ENCODE measurements around the gene FLRT3. TPM values are rescaled to one million over a fixed set of nuclear protein-coding genes. Genes with fewer than 3 reads are reported as not detected.

The FLRT3 gene
- total RNA-seq, 1 experiment from 2014 or later, result 2.8 TPM

GRCh38 chr20:14385176-14385740 lies 47.8 kb upstream of the FLRT3 start:
- no TSS peak for BruUV-seq (replicated peaks)
- POLR2A ChIA-PET (ENCODE audit: unreplicated experiment), result no interaction called here

GRCh38 chr20:14384416-14385175 lies 47.2 kb upstream of the FLRT3 start:
- H3K9me3 ChIP-seq (ENCODE audit: low read length), result peaks cover 13% of the 10 kb centered on the region
- H3K27me3 ChIP-seq (ENCODE audit: low read length), result no peaks in the 10 kb centered on the region
- DNase-seq (peak; percentile 51), ATAC-seq (peak; percentile 84)
- H3K4me1 ChIP-seq (ENCODE audit: insufficient read depth, low read length), result peaks cover 18% of the 10 kb centered on the region; the same call in 1 of the 2 replicates
- H3K4me2 ChIP-seq (ENCODE audit: low read length), result 0 out of 2 replicates have a peak overlapping the region, but pooled peaks have one; percentile 8
- no peaks in the 10 kb centered on the region for H3K79me2 ChIP-seq (ENCODE audit: low read length)
- peaks cover 11% of the 10 kb centered on the region; the same call in 1 of the 2 replicates for H3K36me3 ChIP-seq (ENCODE audit: low read depth, low read length)
- no peaks in the 10 kb centered on the region for H4K20me1 ChIP-seq (ENCODE audit: low read length)
- ChIA-PET POLR2A (ENCODE audit: unreplicated experiment) (no interaction called here), CTCF (no interaction called here)
- H2AFZ ChIP-seq (ENCODE audit: low read length), result 0 out of 2 replicates have a peak overlapping the region, but pooled peaks have one; percentile 5
- no peak overlapping the region for H3K4me3 ChIP-seq (ENCODE audit: low read length)
- no peak overlapping the region for H3K9ac ChIP-seq (ENCODE audit: low read length)
- no peaks in the 10 kb centered on the region for H3K9me2 ChIP-seq (replicated peaks; ENCODE audit: low read length)
- H3K27ac ChIP-seq (ENCODE audit: low read length), result peak overlapping the region; percentile 43
- peaks cover 3% of the 10 kb centered on the region for H3F3A ChIP-seq (ENCODE audit: low read length, unreplicated experiment)
- no peak for TF ChIP-seq EZH2phosphoT487 (IDR thresholded peaks at IDR 0.05; ENCODE audit: borderline replicate concordance, low read length)
- TF ChIP-seq CTCF (conservative IDR thresholded peaks at IDR 0.05; ENCODE audit: low read depth, low read length), result no peak
- no peak for TF ChIP-seq EZH2 (IDR thresholded peaks at IDR 0.05; ENCODE audit: low read length, unreplicated experiment)
- intact Hi-C loops (cut with micrococcal nuclease), result no loop called here
- BruUV-seq (replicated peaks), result no TSS peak

More at GRCh38 chr20:14385176-14385740, 47.8 kb upstream of the FLRT3 start:
- intact Hi-C loops (cut with micrococcal nuclease), result no loop called here
- TF ChIP-seq EZH2 (IDR thresholded peaks at IDR 0.05; ENCODE audit: low read length, unreplicated experiment) (no peak), EZH2phosphoT487 (IDR thresholded peaks at IDR 0.05; ENCODE audit: borderline replicate concordance, low read length) (no peak)
- DNase-seq (no peak), ATAC-seq (peak; percentile 60)
- Histone ChIP-seq H3K27me3 (ENCODE audit: low read length) (no peaks in the 10 kb centered on the region), H3F3A (ENCODE audit: low read length, unreplicated experiment) (peaks cover 3% of the 10 kb centered on the region), H3K4me3 (ENCODE audit: low read length) (no peak overlapping the region), H3K4me1 (ENCODE audit: insufficient read depth, low read length) (peaks cover 18% of the 10 kb centered on the region; the same call in 1 of the 2 replicates), H3K79me2 (ENCODE audit: low read length) (no peaks in the 10 kb centered on the region), H2AFZ (ENCODE audit: low read length) (0 out of 2 replicates have a peak overlapping the region, but pooled peaks have one; percentile 5), H4K20me1 (ENCODE audit: low read length) (no peaks in the 10 kb centered on the region), H3K27ac (ENCODE audit: low read length) (peak overlapping the region; percentile 43), H3K36me3 (ENCODE audit: low read depth, low read length) (peaks cover 11% of the 10 kb centered on the region; the same call in 1 of the 2 replicates), H3K9me2 (replicated peaks; ENCODE audit: low read length) (no peaks in the 10 kb centered on the region), H3K9me3 (ENCODE audit: low read length) (peaks cover 13% of the 10 kb centered on the region), H3K9ac (ENCODE audit: low read length) (no peak overlapping the region), H3K4me2 (ENCODE audit: low read length) (0 out of 2 replicates have a peak overlapping the region, but pooled peaks have one; percentile 8)
- CTCF ChIA-PET, result interaction anchor here (0.6 kb wide), 1 partner anchor 82 kb away, joined by 5 read pairs; no protein-coding TSS in a partner anchor

- POLR2A ChIA-PET (ENCODE audit: unreplicated experiment), result no interaction called here
Observed at GRCh38 chr20:14383335-14383734, 45.9 kb upstream of the FLRT3 start.

More at GRCh38 chr20:14383335-14383734, 45.9 kb upstream of the FLRT3 start:
- BruUV-seq (replicated peaks), result no TSS peak
- H2AFZ ChIP-seq (ENCODE audit: low read length), result no peak overlapping the region
- H3K79me2 ChIP-seq (ENCODE audit: low read length), result no peaks in the 10 kb centered on the region
- H3K4me2 ChIP-seq (ENCODE audit: low read length), result no peak overlapping the region
- H3K4me3 ChIP-seq (ENCODE audit: low read length), result no peak overlapping the region
- H3F3A ChIP-seq (ENCODE audit: low read length, unreplicated experiment), result peaks cover 3% of the 10 kb centered on the region
- no peaks in the 10 kb centered on the region for H3K27me3 ChIP-seq (ENCODE audit: low read length)
- H3K9me2 ChIP-seq (replicated peaks; ENCODE audit: low read length), result no peaks in the 10 kb centered on the region
- no peak overlapping the region for H3K27ac ChIP-seq (ENCODE audit: low read length)
- H3K9ac ChIP-seq (ENCODE audit: low read length), result no peak overlapping the region
- TF ChIP-seq EZH2 (IDR thresholded peaks at IDR 0.05; ENCODE audit: low read length, unreplicated experiment), result no peak
- no peak for TF ChIP-seq EZH2phosphoT487 (IDR thresholded peaks at IDR 0.05; ENCODE audit: borderline replicate concordance, low read length)
- no peak for TF ChIP-seq CTCF (conservative IDR thresholded peaks at IDR 0.05; ENCODE audit: low read depth, low read length)
- H3K4me1 ChIP-seq (ENCODE audit: insufficient read depth, low read length), result peaks cover 18% of the 10 kb centered on the region; the same call in 1 of the 2 replicates
- H4K20me1 ChIP-seq (ENCODE audit: low read length), result no peaks in the 10 kb centered on the region
- DNase-seq (peak; percentile 66), ATAC-seq (no peak)
- CTCF ChIA-PET, result no interaction called here
- peaks cover 11% of the 10 kb centered on the region; the same call in 1 of the 2 replicates for H3K36me3 ChIP-seq (ENCODE audit: low read depth, low read length)
- intact Hi-C loops (cut with micrococcal nuclease), result no loop called here
- H3K9me3 ChIP-seq (ENCODE audit: low read length), result peaks cover 13% of the 10 kb centered on the region
